ENCODE measurements around the gene RBP3.

DNA sequence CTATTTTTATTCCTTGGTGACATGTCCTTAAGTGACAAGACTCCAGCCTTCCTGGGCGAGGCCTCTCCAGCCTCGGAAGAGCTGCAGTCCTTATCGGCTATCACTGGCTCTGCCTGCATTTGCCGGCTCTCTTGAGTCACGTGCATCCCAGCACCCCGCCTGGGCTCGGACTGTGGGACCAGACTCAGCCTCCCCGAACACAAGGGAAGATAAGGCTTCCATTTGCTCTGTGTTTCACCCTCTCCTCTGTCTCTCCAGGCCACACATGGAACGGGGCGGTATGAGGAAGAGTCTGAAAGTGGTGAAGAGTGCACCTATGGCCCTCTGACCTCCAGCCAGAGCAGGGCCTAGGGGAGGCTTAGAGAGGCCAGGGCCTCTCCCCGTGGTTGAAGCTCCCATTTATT lies 21.2 kb upstream of the RBP3 start:
- TF ChIP-seq, protein P1, sequence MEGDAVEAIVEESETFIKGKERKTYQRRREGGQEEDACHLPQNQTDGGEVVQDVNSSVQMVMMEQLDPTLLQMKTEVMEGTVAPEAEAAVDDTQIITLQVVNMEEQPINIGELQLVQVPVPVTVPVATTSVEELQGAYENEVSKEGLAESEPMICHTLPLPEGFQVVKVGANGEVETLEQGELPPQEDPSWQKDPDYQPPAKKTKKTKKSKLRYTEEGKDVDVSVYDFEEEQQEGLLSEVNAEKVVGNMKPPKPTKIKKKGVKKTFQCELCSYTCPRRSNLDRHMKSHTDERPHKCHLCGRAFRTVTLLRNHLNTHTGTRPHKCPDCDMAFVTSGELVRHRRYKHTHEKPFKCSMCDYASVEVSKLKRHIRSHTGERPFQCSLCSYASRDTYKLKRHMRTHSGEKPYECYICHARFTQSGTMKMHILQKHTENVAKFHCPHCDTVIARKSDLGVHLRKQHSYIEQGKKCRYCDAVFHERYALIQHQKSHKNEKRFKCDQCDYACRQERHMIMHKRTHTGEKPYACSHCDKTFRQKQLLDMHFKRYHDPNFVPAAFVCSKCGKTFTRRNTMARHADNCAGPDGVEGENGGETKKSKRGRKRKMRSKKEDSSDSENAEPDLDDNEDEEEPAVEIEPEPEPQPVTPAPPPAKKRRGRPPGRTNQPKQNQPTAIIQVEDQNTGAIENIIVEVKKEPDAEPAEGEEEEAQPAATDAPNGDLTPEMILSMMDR (IDR thresholded peaks at IDR 0.05) = no peak
- no peak for TF ChIP-seq POLR2A (IDR thresholded peaks at IDR 0.05)
